ENCODE results near the gene CGB1.

- TF ChIP-seq, protein P1, sequence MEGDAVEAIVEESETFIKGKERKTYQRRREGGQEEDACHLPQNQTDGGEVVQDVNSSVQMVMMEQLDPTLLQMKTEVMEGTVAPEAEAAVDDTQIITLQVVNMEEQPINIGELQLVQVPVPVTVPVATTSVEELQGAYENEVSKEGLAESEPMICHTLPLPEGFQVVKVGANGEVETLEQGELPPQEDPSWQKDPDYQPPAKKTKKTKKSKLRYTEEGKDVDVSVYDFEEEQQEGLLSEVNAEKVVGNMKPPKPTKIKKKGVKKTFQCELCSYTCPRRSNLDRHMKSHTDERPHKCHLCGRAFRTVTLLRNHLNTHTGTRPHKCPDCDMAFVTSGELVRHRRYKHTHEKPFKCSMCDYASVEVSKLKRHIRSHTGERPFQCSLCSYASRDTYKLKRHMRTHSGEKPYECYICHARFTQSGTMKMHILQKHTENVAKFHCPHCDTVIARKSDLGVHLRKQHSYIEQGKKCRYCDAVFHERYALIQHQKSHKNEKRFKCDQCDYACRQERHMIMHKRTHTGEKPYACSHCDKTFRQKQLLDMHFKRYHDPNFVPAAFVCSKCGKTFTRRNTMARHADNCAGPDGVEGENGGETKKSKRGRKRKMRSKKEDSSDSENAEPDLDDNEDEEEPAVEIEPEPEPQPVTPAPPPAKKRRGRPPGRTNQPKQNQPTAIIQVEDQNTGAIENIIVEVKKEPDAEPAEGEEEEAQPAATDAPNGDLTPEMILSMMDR (IDR thresholded peaks at IDR 0.05): no peak
- no peak for TF ChIP-seq EP300 (IDR thresholded peaks at IDR 0.05)
- no peak for TF ChIP-seq POLR2A (IDR thresholded peaks at IDR 0.05)
Observed at GRCh38 chr19:49061000-49061399, 24.3 kb upstream of the CGB1 start.

Data from suprapubic skin (tissue), 3 donors.